NCI-H1694 (cell line): ENCODE data around the gene ATP2C2.

ENCODE experiments used
- DNase-seq: peaks from one replicate; lab custom pipeline; 2025; lab: John Stamatoyannopoulos, UW

The ATP2C2 gene

GRCh38 chr16:84475643-84476240, 107.4 kb downstream of the ATP2C2 start:
- no peak for DNase-seq

- DNase-seq = no peak
Measured at GRCh38 chr16:84476401-84476800, 108.1 kb downstream of the ATP2C2 start.

GRCh38 chr16:84477661-84478060, 109.3 kb downstream of the ATP2C2 start:
- no peak for DNase-seq

GRCh38 chr16:84478172-84478947, 110.0 kb downstream of the ATP2C2 start:
- DNase-seq = no peak

GRCh38 chr16:84479716-84480450, 111.5 kb downstream of the ATP2C2 start:
- DNase-seq = no peak

GRCh38 chr16:84481051-84481735, 112.9 kb downstream of the ATP2C2 start:
- no peak for DNase-seq

GRCh38 chr16:84482001-84482891, 113.9 kb downstream of the ATP2C2 start:
- no peak for DNase-seq

GRCh38 chr16:84482951-84483881, 114.9 kb downstream of the ATP2C2 start:
- DNase-seq = no peak

- DNase-seq = no peak
Measured at GRCh38 chr16:84483882-84484565, 115.7 kb downstream of the ATP2C2 start.

GRCh38 chr16:84484579-84485254, 116.4 kb downstream of the ATP2C2 start:
- no peak for DNase-seq

- no peak for DNase-seq
Measured at GRCh38 chr16:84485255-84486010, 117.1 kb downstream of the ATP2C2 start.

GRCh38 chr16:84486126-84486525, 117.8 kb downstream of the ATP2C2 start:
- DNase-seq = no peak

GRCh38 chr16:84486551-84487235, 118.4 kb downstream of the ATP2C2 start:
- no peak for DNase-seq

GRCh38 chr16:84487358-84487757, 119.0 kb downstream of the ATP2C2 start:
- no peak for DNase-seq

GRCh38 chr16:84489131-84489530, 120.8 kb downstream of the ATP2C2 start:
- no peak for DNase-seq

- no peak for DNase-seq
Measured at GRCh38 chr16:84495506-84495905, 127.2 kb downstream of the ATP2C2 start.

GRCh38 chr16:84496991-84497390, 128.7 kb downstream of the ATP2C2 start:
- DNase-seq = no peak
